Central memory CD4-positive, alpha-beta T cell (primary cell): ENCODE measurements around the gene ANKK1.

Source experiments
- DNase-seq: peaks from one replicate; pipeline ENCODE4 v3.0.0; 2022

Gene ANKK1

DNA sequence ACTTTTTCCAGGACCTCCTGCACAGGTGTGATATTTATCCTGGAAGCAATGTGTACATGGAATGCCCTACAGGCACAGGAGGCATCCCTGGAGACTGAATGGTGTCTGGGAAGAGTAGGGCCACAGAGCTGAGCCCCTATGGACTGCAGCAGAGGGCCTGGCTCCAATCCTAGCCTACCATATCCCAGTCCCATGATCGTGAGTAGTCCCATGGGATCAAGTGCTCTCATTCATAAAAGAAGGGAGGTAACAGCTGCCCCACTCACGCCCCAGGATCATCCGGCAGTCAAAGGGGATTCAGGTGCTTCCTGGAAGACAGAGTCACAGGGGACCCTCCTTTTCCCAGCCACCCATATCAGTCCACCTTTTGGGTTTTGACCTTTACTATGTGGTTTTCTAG is 24.0 kb downstream of the ANKK1 start:
- no peak for DNase-seq

DNA sequence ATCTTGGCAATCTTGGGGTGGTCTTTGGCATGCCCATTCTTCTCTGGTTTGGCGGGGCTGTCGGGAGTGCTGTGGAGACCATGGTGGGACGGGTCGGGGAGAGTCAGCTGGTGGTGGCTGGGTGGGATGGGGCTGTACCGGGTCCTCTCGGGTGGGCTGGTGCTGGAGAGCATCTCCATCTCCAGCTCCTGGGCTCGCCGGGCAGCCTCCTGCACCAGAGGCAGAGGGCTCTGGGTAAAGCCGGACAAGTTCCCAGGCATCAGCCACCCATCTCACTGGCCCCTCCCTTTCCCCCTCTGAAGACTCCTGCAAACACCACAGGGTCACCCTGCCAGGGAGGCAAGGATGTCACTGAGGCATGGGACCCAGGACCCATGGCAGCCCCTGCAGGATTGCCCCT is 25.1 kb downstream of the ANKK1 start:
- DNase-seq: no peak

DNA sequence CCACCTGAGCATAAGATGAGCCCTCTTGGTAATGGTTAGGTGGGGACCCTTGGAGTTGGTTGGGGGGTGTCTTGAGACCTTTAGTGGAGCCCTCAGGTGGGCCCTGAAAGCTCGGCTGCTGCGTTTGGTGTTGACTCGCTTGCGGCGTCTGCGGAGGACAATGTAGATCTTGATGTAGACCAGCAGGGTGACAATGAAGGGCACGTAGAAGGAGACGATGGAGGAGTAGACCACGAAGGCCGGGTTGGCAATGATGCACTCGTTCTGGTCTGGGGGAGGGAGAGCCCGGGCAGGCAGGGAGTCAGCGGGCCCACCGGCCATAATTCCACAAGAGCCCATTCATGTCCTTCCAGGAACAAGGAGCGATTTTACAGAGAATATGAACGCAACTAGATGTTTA is 27.8 kb downstream of the ANKK1 start:
- DNase-seq: no peak

DNA sequence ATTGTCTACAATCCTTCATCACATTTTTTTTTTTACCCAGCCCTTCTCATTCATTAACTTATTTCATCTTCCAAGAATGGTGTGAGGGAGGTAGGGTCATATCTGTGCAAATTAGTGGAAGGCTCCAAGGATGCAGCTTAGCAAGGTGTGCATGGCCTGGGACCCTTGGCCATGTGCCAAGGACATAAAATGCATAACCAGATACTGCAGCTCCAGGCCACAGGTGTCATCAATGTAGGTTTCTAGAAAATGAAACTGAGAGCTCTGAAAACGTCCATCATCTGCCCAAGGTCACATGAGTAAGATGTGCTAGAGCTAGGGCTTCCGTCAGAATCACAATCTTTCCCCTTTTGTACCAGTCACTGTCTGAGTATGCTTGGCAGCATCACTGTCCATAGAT is 29.8 kb downstream of the ANKK1 start:
- DNase-seq: no peak

DNA sequence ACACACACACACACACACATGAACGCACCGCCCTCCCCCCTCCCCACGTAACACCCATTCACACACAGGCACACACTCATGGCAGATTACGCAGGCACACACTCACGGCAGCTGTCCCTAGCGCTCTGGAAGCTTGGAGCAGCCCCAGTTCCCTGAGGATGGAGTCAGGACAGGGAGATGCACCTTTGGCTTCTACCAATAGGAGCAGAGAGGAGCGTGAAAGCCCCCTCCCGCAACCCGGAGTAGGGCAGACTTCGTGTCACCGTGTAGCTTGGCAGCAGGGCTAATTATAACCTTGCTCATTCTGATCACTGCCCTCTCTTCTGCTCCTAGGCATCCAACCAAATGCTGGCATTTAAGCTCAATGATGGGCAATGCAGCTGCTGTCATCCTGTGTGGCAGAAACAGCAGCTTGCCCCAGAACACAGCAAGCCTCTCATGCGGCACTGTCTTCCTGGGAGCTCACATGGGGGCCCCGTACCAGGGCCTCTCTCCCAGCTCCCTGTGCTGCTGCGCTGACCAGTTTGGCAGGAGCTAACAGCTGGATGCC is 31.9 kb downstream of the ANKK1 start:
- DNase-seq: no peak

DNA sequence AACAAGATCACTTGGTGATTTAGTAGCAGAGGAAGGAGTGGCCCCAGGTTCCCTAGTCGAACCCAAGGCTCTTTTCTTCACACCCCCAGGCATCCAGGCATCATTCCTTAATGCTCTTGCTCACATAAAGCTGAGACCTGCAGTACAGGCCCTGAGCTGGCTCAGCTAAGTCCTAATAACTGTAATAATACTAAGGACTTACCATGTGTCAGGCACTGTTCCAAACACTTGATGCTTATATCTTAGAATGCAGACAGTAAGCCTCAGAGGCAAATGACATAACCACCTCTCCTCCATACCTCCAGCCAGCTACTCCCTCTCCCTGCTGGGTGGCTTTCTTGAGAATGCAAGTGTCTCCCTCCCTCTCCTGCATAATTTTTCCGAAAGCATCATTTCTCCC is 33.2 kb downstream of the ANKK1 start:
- no peak for DNase-seq

DNA sequence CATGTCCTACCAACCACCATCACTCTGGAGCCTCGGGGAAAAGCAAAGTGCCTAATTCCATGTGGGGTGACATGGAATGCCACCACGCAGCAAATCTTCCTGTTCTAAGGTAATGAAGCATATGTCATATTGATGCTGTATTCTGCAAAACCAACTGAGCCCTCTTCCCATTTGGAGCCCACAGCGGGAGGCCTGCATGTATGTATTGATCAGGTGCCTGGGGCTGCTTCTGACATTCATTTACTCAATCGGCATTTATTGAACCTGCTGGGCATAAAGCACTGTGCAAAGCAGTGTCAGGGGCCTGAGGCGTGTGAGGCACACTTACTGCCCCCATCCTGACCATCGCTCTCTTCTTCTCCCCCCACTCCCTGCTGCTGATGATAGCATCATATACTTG is 39.1 kb downstream of the ANKK1 start:
- DNase-seq: no peak

DNA sequence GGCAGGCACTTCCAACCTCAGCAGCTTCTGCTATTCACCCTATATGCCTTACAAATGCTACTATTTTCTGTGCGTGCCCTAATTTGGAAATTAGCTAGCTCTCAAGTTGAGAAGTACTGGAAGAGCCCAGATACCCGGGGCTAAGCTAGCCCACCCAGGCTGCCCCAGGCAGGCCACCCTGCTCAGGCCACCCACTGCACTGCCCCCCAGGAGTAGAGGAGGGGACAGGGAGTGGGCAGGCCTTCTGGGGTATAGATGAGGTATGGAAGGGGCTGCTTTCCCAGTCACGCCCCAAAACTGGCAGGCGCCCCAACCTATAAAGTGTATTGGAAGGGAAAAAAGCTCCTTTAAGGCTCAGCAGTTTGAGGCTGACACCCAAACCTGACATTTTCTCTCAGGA is 44.2 kb downstream of the ANKK1 start:
- DNase-seq: no peak

DNA sequence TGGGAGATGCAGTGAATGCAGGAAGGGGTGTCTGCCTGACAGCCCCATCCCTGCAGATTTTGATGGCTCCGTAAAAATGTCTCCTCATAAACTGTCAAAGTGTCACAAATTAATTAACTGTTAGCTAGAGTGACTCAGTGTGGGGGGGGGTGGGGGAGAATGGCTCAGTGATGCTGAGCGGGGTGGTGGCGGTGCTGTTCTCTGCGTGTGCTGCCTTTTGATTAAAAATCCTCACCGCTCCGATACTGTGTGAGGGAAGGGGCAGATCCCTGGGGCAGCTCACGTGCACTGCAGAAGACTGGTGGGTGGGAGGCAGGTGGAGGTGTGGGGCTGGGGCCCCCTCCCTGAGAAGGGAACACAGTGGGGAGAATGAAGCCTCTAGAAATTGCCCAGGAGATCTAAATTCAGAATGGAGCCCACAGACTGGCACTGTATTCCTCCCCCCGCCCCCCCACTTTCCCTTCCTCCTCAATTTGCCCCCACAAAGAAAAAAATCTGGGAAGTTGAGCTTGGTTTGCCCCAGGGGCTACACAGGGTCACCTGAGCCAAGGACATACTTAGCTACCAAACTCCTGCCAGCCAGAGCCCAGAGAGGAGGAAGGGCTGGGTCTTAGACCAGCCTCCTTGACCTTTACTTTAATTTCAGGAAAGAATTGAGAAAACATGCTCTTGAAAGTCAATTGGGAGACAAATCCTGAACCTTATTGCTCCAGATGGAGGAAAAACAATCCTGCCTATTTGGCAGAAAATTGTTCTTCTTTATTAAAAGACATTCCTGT is 47.8 kb downstream of the ANKK1 start:
- no peak for DNase-seq

DNA sequence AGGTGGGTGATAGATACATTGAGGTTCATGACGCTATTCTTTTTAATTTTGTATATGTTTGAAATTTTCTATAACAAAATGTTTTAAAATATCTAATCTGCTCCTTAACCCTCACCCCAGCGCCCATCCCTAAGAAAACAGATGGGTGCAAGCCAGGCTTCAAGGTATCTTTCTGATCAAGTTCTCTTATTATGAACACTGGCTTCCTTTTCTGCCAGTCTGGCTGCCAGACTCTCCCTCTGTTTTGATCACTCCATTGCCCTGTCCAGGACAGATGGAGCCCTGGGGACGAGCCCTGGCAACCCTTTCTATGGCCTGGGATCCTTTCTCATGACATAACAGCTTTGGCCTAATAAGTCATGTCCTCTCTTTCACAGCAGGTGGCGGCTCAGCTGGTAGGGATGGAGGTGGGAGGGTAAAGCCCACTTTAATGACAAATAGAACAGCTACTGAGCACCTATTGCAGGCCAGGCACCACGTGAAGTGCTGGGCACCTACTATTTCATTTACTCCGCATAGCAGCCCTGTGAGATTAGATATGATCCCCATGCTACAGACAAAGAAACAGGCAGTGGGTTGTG is 49.2 kb downstream of the ANKK1 start:
- DNase-seq: no peak

DNA sequence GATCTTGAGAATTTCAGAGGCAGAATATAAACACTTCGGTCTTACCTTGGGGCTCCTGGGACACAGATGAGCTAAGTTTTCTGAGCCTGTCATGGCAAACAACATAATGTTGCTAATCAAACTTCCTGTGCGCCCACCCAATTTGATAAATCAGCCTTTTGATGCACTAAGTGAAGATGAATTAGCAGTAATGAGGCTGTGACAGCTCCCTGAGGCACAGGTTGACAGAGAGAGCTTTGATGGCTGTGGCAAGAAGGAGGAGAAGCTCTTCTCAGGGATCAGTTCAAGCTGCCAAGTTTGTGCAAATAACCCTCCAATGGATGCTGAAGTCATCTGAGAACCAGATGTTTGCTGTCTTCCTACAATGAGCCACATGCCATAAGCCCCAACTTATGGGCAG is 53.2 kb downstream of the ANKK1 start:
- DNase-seq: no peak

DNA sequence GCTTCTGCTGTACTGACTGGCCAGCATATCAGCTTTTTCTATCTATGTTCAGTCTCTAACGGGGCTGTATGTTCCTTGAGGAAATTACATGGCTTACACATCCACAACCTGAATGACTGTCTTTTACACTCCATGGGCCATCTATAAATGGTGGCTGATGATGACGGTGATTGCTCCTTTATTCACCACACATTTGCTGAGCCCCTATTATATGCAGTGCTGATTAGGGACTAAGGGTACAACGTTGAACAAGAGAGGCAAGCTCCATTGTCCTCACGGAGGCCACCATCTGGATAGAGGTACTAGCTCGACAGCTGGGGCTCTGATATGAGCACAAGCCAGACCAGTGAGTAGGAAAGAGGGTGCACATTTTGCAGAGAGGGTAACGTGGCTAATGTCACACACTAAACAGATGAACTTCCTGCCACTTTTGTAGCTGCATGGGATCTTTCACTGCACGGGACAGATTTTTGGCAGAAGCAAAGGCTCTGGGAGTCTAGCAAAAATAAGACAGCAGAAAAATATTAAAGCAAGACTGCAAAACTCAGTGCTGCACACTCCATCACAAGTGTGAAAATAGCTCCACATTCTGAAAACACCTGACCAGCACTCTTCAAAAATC is 57.0 kb downstream of the ANKK1 start:
- no peak for DNase-seq

DNA sequence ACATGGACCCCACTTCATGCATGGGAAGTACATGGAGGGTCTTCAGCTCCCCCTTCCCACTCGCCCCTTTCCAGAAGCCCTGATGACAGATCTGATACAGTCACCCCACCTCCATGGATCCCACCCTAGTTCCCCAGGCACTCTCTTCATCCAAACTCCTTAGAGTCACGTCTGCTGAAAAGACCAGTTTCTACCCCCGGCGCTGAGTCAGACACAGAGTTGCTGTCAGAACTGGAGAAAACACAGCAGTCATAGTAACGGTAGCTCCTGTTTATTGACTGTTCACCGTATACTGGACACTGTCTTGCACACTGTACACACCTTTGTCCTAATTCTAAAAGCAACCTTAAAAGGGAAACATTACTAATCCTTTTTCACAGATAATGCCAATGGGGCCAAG is 58.5 kb downstream of the ANKK1 start:
- no peak for DNase-seq

DNA sequence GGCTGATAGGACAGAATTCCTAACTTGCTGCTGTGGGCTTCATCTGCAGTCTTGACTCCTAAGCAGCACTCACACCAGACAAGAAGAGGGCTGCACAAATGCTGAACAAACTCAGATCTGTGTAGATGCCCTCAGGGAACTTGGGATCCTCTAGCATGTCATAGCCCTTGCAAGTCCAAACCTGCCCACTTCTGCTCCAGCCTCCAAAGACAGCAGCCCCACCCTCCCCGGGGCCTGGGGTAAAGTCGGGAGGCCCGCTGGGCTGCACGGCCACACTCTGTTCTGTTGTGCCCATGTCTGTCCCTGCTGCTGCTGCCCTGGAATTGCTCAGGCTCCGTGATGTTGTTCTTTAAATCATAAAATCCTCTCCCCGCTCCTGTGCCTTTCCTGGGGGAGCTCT is 59.4 kb downstream of the ANKK1 start:
- DNase-seq: no peak

DNA sequence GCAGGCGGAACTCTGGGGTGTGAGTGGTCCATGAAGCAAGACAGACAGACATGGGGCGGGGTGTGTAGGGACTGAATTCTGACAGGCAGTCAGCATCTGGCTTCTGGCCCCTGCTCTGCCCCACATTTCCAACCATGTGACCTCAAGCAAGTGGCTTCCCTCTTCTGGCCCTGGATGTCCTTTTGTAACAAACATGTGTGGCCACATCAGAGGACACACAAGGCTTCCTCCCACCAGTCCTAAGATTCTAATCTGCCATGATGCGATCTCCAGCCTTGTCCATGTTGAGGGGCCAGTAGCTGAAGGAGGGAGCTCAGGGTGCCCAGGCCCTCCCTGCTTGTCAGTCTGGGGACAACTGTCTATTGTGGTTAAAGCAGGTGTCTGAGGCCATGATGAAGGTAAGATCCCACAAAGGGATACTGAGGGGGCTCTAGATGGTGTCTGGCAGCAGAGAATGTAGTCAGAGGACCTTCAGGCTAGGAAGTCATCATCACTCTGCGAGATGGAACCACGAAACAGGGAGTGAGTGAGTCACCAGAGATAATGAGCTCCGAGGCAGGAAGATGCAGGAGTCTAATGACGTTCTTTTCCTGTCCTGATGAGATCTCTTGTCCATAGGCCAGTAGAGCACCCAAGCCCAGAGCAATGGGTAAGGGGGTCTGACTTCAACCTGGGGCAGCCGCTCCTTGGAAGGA is 60.2 kb downstream of the ANKK1 start:
- no peak for DNase-seq

DNA sequence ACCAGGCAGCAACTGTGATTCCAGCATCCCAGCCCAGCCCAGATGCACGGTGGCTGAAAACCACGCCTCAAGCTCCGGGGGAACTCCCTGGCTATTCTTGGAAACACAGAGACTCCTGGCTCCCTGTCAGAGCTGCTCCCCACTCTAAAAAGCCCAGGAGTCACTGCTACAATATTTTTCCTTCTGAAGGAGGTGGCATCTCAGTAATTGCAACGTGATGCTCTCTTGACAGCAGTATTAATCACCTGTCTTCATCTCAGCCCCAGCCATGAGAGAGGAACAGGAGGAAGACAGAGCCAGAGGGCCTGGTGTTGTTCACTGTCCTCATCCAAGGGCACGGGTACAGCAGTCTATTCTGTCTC is 60.7 kb downstream of the ANKK1 start:
- no peak for DNase-seq

DNA sequence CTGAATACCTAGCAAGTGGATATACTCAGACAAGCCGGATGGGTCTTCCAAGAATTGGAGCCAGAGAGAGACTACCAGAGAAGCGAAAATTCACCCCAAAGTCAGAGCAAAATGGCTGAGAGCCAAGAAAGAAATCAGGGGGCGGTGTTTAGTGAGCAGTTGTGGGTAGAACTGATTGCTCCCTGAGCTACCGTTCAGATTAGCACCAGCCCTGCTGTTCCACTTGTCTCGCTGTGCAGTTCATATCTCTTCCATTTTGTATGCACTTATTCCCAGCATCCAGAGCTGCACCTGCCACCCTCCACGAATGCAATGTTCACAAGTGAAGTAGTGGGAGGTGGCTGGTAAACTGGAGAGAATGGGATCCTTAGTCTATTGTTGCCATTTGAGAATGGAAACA is 62.2 kb downstream of the ANKK1 start:
- no peak for DNase-seq
